Stimulated activated CD4-positive, alpha-beta T cell treated with anti-CD3 and anti-CD28 coated beads, Interleukin-2, amount 100 ng/mL, for 4 hours (primary cell): Measurements from ENCODE around the gene CYP39A1.

Experiments
- DNase-seq: peaks from one replicate; pipeline ENCODE4 v3.0.0-alpha.2; 2020; ENCODE audit warnings: low read depth

The CYP39A1 gene

DNA sequence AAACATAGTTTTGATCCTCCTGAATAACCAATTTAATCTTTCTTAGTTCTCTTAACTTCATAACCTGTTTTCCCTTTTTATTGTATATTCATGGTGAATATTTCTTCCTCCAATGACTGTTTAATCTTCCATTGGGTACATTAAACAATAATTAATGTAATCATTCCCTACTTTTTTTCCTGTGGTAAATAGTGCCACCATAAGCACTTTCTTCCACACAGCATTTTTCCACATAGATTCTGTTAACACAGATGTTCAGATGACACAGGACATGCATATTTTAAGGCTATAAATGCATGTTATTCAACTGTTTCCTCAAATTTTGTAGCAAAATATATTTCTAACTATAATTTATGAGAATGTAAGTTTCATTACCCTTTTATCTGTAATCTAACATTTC is 61.9 kb downstream of the CYP39A1 start:
- no peak for DNase-seq

DNA sequence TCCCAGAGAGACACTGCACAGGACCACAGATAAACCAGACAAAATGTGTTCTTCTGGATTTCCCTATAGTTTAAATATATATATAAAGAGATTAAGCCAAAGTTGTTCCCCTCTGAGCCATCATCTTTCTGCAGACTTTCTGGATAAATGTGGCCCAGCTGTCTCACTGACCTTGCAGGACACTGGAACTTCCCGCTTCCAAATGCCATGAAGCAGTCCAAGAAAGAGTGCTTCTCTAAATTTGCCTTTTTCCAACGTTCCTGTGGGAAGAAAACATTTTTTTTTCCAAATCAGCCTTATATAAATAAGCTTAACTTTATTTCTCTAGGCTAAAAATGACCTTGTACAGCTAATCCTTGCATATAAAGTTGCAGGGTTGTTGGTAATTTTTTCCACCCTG is 65.7 kb downstream of the CYP39A1 start:
- no peak for DNase-seq

DNA sequence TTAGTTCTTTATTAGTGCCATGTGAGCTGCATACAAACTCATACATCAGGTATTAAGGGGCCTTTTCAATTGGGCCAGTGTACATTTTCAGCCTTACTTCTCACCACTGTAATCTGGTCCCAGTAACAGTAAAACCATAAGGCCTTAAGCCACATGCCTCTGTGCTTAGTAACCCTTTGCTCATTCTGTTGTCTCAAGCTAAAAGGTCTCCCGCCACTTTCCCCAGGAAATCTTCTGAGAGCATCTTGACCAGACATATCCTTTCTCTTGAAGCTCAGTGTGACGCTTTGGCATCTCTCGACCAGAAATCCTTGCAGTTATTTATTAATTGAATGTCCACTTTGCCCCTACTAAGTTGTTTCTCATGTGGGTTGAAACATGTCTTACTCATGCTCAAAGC is 68.0 kb downstream of the CYP39A1 start:
- no peak for DNase-seq

DNA sequence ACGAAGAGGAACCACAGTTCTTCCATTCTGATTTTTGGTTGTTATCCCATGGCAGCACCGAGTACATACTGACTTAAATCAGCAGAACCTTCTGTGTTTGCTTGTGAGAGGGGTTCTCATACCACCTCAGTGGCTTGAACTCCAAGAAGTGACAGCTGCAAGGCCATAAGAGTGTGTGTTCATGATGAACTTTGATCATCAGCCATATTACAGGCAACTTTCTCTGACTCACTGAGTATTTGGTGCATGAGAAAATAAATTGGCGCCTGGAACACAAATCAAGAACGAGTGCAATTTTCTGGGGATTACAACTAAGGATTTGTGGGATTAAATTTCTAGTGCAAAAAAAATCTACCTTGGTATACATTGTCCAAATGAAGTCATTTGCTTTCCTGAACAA is 68.9 kb downstream of the CYP39A1 start:
- DNase-seq: no peak

DNA sequence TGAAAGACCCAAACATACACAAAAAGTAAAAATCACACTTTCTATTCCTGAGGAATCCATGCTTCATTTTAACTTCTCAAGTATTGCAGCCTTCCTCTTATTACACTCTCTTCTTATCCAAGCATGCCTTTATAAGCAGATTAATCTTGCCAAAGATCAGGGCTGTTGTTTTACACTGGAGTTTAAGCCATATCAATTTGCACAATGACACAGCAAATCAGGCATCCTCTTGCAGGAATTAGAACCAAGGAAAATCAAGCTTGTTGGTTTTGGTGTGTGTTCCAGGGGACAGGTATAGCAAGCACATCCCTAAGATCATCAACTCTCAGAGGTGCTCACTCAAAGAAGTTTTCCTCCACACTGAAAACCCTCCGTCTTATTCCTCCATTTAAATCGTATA is 69.5 kb downstream of the CYP39A1 start:
- DNase-seq: no peak

DNA sequence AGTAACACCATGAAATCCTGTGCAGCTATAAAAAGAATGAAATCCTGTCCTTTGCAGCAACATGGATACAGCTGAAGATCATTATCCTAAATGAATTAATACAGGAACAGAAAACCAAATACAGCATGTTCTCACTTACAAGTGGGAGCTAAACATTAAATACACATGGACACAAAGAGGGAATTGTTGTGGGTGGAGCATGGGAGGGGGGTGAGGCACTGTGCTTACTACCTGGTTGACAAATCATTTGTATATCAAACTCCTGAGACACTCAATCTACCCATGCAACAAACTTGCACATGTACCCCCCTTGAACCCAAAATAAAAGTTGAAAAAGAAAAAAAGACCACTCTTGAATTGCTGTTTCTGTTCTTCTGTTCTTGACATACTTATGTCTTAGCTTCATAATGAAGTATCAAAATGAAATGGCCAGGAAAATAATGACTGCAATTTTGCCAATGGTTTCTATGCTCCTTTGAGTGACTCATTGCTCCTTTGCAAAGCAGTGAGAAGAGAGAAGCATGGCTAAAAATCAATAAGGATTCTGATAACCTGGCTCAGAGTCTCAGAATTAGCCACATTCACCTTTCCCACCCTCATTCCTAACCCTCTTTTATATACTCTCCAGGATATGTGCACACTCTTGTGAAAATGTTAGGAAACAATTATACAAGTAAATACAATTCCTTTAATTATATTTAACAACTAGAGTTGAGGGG is 71.0 kb downstream of the CYP39A1 start:
- DNase-seq: no peak

DNA sequence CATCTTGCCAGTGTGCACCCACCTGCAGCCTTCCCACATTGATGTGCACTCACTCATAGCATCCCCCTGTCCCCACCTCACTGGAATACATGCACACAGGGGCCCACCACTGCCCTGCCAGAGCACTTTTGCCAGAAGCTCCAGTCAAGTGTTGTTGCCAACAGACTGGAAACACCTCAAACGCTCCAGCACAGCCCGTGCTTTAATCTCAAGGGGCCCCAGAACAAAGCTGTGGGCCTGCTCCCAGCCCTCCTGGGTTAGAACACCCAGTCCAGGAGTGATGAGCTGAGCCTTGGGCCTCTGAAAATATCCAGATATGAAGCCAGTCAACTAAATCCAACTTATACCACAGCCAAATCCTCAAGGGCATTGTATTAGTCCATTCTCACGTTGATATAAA is 77.1 kb downstream of the CYP39A1 start:
- DNase-seq: no peak

DNA sequence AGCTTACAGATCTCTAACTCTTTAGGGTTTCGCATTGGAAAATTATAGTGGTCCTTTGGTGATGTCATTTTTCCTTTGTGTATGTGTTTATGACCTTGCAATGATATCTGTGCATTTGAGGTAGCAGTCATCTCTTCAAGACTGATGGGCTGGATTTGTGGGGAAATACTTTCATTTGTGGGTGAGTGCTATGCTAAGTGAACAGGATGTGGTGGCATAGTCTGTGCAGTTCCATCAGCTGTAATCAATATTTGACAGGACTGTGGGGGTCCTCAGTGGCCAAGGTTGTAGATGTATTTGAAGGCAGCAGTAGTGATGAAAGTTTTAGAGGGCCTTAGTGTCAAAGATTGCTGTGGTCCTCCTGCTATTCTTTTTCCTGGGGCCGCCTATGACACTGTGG is 79.5 kb downstream of the CYP39A1 start:
- no peak for DNase-seq

DNA sequence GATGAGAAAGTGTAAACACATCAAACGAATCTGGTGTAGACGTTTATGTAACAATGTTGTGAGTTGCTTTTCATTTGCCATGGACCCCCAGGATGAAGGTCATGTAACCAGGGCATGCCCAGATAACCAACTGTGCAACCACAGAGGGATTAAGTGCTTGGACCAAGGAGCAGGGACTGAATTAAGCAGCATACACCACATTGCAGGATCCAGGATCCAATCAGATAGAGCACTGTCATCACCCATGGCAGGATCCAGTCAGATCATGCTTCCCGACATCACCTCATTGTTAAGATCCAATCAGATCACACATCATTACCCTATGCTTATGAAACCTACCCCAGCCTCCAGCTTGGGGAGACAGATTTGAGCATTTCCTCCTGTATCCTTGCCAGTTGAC is 87.1 kb downstream of the CYP39A1 start:
- DNase-seq: no peak

DNA sequence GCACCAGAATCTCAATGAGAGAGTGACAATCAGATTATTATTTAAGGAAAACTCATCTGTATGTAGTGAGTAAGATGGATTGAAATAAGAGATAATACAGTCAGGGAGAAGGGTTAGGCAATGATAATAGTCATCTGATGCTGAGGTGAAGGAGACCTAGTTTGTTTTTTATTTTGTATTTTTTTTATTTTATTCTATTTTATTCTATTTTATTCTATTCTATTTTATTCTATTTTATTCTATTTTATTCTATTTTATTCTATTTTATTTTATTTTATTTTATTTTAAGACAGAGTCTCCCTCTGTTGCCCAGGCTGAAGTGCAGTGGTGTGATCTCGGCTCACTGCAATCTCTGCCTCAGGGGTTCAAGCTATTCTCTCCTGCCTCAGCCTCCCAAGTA is 88.7 kb downstream of the CYP39A1 start:
- DNase-seq: no peak

DNA sequence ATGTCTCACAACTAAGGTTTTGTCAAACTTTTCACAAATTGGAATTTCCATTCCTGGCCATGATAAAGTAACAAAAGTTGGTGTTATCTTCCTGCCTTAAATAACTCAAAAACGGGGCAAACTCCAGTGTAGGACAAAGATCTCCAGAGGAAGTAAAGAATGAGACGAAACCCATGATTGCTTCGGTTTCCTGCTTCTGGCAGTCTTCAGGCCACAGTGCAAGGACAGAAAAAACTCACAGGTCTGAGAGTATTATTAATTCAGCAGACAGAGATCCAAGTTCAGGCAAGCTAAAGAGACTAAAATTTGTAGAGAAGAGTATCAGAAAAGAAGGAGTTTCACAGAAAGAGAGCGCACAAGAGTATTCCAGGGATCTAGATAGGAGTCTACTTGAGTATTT is 96.6 kb downstream of the CYP39A1 start:
- no peak for DNase-seq

DNA sequence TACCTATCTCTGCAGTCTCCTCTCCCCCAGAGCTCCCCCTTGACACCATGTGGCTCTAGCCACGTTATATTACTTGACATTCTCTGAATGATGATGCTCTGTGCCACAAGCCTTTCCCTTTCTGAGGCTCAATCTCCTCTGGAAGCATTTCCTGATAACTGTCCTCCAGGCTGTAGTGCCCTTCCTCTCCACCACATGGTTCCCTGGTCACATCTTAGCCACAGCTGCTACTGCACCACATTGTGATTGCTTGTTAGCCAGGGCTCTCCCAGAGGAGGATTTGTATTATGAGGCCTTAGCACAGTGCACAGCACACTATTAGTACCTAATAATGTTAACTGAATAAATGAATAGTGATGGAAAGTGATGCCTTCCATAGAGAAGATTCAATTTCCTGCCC is 97.5 kb downstream of the CYP39A1 start:
- DNase-seq: no peak

DNA sequence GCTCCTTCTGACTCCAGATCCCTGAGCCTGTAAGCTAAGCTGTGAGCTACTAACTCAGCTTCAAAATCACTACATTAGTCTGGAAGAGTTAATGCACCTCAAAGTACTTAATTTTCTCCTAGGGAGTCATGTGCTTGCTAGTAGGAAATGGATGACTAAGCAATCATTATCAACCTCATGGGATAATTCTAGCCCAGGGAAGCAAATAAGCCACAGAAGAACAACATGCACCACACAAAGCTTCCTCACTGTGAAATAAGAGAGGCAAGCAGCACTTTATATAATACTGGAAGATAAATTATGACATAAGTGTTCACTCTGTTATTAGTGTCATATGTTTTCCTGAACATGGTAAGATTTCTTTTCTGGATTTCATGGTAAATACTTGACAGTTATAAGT is 103.5 kb downstream of the CYP39A1 start:
- no peak for DNase-seq

DNA sequence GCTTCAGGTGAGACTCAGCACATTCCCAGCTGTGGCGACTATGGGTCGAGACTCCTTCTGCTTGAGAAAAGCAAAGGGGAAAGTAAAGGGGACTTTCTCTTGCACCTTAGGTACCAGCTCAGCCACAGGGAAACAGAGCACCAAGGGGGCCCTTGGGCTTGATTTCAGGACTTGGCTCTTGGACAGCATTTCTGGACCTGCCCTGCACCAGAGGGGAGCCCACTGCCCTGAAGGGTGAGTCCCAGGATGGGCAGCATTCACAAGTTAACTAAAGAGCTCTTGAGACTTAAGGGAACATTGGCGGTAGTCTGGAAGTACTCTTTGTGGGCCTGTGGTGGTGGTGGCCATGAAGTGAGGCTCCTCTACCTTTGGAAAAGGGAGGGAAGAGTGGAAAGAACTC is 111.1 kb downstream of the CYP39A1 start:
- DNase-seq: no peak

DNA sequence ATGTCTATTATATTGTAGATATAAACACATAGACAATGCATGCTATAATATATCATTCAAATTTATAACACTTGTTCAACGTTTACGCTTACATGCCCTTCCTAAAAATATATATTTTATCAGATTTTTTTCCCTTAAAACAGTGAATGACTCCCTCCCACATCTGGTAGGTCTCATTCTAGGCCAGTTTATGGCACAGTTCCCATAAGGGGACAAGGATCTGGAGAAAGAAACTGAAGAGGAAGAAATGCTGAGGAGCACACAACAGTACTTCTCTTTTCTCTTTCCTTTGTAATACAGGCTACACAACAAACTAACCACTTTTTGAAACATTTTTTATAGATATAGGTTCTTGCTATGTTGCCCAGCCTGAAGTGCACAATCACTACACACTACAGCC is 112.8 kb downstream of the CYP39A1 start:
- DNase-seq: no peak

DNA sequence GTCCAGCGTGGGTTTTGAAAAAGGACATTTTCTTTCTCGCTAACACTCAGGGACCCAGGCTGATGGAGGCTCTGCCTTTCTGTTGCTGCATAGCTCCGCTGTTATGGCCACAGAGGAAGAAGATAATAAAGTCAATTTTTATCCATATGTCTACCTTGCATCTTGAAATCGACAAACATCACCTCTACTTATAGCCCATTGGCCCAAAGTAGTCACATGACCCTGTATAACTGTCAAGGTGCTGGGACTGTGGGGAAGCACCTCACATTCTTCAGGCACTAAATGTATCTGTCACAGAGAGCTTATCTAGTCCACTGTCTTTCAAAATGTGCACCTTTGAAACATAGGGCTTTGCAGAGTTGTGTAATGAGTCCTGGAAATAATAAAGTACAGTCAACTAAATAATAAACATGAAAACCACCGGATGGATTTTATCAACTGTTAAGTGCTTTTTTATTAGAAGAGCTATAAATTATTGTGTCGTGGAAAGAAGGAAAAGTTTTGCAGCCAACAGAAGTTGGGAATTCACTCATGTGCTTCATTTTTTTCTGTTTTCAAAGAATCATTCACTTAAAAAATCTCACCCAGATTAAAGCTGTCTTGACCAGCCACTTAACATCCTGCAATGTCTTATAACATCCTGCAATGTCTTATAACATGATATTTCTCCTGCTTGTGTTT is 113.7 kb downstream of the CYP39A1 start:
- no peak for DNase-seq

DNA sequence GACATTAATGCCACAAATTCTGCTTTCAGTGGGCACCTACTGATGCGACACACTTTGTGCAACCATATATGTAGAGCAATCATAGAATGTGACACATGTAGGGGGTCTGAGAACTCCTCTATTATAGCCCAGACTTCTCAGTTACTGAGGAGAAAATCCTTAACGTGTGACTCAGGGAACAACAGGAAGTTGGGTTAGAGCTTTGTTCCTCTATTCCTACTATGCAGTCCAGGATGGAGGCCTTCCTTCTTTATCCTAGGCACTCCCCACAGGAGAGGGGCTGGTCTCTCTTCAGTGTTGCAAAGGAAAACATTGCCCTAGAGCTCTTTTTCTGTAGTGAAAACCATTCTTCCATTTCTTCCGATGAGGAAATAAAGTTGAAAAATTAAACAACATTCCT is 121.7 kb downstream of the CYP39A1 start:
- no peak for DNase-seq

DNA sequence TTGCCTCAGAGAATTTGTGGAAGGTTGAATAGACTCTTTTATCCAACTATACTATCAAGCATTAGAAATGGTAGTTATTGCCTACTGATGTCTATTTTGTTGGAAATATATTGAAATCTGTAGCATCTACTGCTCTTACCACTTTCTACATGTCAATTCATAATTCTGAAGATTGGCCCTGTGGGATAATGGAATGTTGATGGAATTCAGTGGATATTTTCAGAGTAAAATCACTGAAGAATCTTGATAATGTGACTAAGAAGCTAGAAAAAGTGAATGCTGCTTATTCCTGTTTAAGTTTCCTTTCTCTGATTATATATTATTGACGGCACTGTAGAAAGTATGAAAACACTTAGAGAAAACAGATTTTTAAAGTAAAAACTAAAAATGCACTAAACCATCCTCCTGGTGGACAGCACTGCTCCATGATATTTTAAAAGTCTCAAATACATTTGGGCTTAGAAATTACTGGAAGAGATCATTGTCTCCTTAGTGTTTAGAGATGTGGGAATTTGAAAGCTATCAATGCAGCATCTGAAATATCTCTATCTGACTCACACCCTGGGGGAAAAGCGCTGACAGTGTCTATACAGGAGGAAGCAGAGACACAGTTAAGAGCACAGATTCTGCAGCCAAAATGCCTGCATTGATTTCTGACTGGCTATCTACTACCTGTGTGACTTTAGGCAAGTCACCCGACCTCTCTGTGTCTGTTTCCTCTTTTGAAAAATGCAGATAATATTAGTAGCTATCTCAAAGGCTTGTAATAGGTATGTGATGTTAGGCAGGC is 123.5 kb downstream of the CYP39A1 start:
- DNase-seq: no peak

DNA sequence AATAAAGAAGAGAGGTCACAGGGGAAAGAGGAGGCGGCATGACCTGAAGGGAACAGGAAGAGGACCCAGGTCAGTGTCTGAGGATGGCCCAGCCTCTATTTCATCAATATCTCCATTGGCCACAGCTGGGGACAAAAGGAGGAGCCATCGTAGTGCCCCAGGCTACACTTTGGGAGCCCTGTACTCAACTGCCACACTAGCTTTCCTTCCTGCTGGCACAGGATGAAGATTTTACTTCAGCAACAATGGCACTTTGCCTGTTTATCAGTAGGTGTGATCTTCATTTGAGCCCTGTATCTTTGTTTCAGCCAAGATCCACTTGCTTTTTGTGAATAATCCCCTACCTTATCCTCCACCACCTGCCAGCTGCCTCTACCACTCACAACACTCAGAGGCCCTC is 126.0 kb downstream of the CYP39A1 start:
- no peak for DNase-seq

DNA sequence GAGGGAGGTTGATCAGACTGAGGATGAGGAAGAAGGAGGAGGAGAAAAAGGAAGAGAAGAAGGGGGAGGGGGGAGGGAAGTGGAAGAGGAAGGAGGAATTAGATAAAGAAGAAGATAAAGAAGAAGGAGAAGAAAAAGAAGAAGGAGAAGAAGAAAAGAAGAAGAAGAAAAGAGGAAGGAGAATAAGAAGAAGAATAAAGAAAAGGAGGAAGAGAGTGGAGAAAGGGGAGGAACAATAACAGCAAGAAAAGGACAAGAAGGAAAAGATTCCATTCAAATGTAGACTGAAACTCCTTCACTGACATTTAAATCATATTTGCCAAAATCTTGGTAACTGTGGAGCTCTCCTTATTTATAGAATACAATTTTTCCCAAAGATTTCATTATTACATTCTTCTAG is 127.0 kb downstream of the CYP39A1 start:
- DNase-seq: no peak

DNA sequence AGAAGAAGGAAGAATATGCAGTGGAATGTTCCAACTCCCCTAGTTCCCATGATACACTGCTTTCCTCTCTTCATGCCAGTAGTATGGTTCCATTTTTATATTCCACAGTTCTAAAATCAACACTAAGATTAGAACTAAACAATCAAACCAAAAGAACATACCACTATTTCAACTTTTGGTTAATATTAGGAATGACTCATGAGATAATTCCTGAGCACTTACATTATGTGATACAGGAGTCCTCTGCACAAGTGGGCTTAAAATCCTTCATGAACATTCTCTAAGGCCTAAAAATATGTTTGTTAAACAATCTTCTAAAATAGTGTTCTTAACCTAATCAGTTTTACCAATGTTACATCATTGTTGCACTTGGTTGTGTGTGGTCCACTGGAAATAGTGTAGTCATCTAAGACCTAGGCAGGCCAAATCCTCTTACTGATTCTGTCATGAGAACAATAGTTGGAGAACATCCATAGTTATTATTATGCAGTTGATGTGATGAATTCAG is 131.1 kb downstream of the CYP39A1 start:
- DNase-seq: no peak

DNA sequence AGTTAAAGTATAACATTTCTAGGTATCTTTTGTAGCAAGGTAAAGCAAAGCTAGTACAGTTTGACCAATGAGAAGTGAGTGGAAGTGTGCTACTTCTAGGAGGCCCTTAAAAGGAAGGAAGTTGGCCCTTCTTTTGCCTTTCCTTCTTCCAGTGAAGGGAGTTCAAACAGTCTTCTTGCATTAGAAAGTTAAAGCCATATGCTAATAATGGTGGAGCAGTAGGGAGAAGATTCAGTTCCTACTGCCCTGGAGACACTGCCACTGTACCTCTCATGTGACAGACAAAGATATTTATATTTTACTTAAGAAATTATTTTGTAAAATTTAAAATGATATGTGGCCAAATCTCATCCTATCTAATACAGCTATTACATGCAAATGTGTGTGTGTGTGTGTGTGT is 135.4 kb downstream of the CYP39A1 start:
- no peak for DNase-seq

DNA sequence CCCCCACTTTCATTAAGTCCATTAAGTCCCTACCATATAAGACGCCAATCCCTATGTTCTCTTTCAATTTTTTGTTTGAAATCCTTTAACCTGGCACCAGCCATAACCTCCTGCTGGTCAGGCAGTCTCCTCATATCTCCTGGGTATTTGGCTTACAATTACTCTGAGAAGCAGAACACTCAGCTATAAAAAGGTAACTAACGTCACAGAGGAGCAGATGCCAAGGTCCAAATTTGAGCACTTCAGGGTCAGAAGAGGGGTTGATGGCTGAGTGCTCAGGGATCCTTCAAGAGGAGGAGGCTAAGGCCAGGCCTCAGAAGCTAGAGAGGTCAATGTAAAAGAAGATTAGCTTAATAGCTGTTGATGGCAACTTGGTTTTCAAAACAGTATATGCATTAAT is 139.1 kb downstream of the CYP39A1 start:
- DNase-seq: no peak
